ENCODE results near the gene HOXC12.
A peak's percentile ranks its signal among the peaks of the same experiment; 100 is the strongest.

Gene HOXC12

GRCh38 chr12:53981634-53982565 is 27.2 kb downstream of the HOXC12 start:
- DNase-seq = no peak

- DNase-seq = no peak
Measured at GRCh38 chr12:53982648-53983567, 28.2 kb downstream of the HOXC12 start.

GRCh38 chr12:53983568-53983949 is 28.9 kb downstream of the HOXC12 start:
- no peak for DNase-seq

GRCh38 chr12:53983950-53984572 is 29.4 kb downstream of the HOXC12 start:
- no peak for DNase-seq

GRCh38 chr12:53984901-53985691 is 30.4 kb downstream of the HOXC12 start, which contains the start of gene HOXC10:
Gene HOXC10, plus strand, starts transcription at chr12:53985146. Its CDS starts 114 bp downstream, at chr12:53985260.
- DNase-seq = peak in 18 of 56 donors; percentile 1 to 58 (median 14)

- no peak for DNase-seq
Measured at GRCh38 chr12:53985692-53985993, 30.9 kb downstream of the HOXC12 start.

GRCh38 chr12:53985994-53986685 is 31.4 kb downstream of the HOXC12 start:
- DNase-seq = no peak

- no peak for DNase-seq
Measured at GRCh38 chr12:53986686-53987483, 32.2 kb downstream of the HOXC12 start.

GRCh38 chr12:53987787-53988230 is 33.1 kb downstream of the HOXC12 start:
- no peak for DNase-seq

- DNase-seq = no peak
Measured at GRCh38 chr12:53988541-53989226, 34.0 kb downstream of the HOXC12 start.

GRCh38 chr12:53989227-53990113 is 34.8 kb downstream of the HOXC12 start:
- peak in 4 of 56 donors; percentile 3 to 21 (median 10) for DNase-seq

GRCh38 chr12:53990311-53991076 is 35.8 kb downstream of the HOXC12 start:
- no peak for DNase-seq

GRCh38 chr12:53991077-53991460 is 36.4 kb downstream of the HOXC12 start:
- DNase-seq = no peak

GRCh38 chr12:53992377-53992889 is 37.7 kb downstream of the HOXC12 start:
- no peak for DNase-seq

GRCh38 chr12:53993162-53994008 is 38.7 kb downstream of the HOXC12 start:
- no peak for DNase-seq

- no peak for DNase-seq
Measured at GRCh38 chr12:53994009-53994263, 39.2 kb downstream of the HOXC12 start.

All from amygdala (tissue), 56 donors.